ENCODE data around the gene SGCD.

SGCD gene

DNA sequence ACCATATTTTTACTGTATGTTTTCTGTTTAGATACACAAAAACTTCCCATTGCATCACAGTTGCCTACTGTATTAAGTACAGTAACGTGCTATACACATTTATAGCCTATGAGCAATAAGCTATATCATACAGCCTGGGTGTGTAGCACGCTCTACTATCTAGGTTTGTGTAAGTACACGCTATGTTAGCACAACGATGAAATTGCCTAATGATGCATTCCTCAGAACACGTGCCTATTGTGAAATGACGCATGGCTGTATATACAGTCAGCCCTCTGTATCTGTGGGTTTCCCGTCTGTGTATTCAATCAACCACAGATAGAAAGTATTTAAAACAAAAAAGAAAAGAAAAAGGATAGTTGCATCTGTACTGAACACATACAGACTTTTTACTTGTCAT is 64.2 kb downstream of the SGCD start:
- Histone ChIP-seq H3K4me3 (no peak overlapping the region), H3K27me3 (no peaks in the 10 kb centered on the region), H3K4me1 (peaks cover 0 to 35% (median 4%) of the 10 kb centered on the region in 4 donors), H3K36me3 (no peaks in the 10 kb centered on the region), H3K27ac (no peak overlapping the region), H3K9me3 (no peaks in the 10 kb centered on the region)
- no peak for DNase-seq
- no peak for TF ChIP-seq CTCF (IDR thresholded peaks at IDR 0.05)
- intact Hi-C loops (cut with DNase I; ENCODE audit: low total_unique reads) = no loop called here

- Histone ChIP-seq H3K36me3 (no peaks in the 10 kb centered on the region), H3K27me3 (no peaks in the 10 kb centered on the region), H3K27ac (peak overlapping the region in 1 of 2 donors; percentile 51), H3K4me3 (no peak overlapping the region), H3K9me3 (no peaks in the 10 kb centered on the region), H3K4me1 (peaks cover 0 to 44% (median 8%) of the 10 kb centered on the region in 4 donors)
- no peak for DNase-seq
- intact Hi-C loops (cut with DNase I; ENCODE audit: low total_unique reads) = no loop called here
- no peak for TF ChIP-seq CTCF (IDR thresholded peaks at IDR 0.05)
These were observed 67.0 kb downstream of the SGCD start for GRCh38 chr5:156393980-156394379.

DNA sequence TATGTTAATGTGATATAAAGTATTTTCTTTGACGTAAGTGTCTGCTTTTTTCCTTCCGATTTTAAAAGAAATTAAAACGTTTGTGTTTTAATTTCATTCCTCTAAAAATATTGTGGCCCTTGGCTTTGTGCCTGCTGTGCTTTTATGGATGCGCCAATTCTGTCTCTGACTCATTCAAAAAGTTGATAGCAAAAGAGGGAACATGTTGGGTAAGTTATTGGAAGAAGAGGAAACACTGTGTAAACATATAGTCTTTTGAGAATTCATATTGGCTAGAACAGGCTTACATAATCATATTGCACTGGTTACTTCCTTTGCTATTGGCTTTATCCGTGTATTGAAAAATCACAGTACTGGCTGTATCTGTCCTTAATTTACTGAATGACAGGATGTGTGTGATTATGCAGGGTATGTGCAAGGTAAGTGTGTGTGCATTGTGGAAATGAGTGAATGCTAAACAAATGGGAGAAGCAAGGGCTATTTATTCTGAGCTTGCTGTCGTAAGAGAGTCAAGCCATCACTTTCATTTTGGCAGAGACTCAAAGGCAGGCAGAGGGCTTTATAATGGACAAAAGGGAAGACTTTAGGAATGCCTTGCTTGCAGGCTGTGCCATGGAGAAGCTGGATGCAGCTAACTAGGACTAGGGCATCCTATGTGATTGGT is 67.8 kb downstream of the SGCD start:
- intact Hi-C loops (cut with DNase I; ENCODE audit: low total_unique reads) = no loop called here
- H3K4me1 ChIP-seq = peaks cover 0 to 48% (median 8%) of the 10 kb centered on the region in 4 donors
- no peak overlapping the region for H3K4me3 ChIP-seq
- no peaks in the 10 kb centered on the region for H3K27me3 ChIP-seq
- H3K27ac ChIP-seq = peak overlapping the region in 1 of 2 donors; percentile 51
- H3K36me3 ChIP-seq = no peaks in the 10 kb centered on the region
- peak in 1 of 2 donors; percentile 35 for DNase-seq
- no peak for TF ChIP-seq CTCF (IDR thresholded peaks at IDR 0.05)
- H3K9me3 ChIP-seq = no peaks in the 10 kb centered on the region

DNA sequence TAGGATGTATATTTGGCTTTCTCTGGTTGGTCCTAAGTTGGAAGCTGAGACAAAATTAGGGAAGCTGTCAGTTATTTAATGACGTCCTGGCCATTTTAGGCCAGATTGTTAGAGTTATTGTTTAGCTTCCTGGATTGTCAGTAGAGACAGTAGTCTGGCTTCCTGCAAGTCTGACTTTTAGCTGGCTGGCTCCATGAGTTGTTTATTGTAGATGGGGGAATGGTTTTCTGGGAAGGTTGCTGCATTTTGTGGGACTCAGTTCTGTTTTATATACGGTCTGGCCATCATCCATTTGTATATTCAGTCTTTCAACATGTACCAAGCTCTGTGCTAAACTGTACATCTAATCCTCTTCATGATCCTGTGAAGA is 68.3 kb downstream of the SGCD start:
- no peak for DNase-seq
- H3K27me3 ChIP-seq = no peaks in the 10 kb centered on the region
- H3K27ac ChIP-seq = peak overlapping the region in 1 of 2 donors; percentile 51
- no peak overlapping the region for H3K4me3 ChIP-seq
- no peaks in the 10 kb centered on the region for H3K9me3 ChIP-seq
- intact Hi-C loops (cut with DNase I; ENCODE audit: low total_unique reads) = no loop called here
- H3K36me3 ChIP-seq = no peaks in the 10 kb centered on the region
- H3K4me1 ChIP-seq = peaks cover 0 to 53% (median 8%) of the 10 kb centered on the region in 4 donors
- no peak for TF ChIP-seq CTCF (IDR thresholded peaks at IDR 0.05)

DNA sequence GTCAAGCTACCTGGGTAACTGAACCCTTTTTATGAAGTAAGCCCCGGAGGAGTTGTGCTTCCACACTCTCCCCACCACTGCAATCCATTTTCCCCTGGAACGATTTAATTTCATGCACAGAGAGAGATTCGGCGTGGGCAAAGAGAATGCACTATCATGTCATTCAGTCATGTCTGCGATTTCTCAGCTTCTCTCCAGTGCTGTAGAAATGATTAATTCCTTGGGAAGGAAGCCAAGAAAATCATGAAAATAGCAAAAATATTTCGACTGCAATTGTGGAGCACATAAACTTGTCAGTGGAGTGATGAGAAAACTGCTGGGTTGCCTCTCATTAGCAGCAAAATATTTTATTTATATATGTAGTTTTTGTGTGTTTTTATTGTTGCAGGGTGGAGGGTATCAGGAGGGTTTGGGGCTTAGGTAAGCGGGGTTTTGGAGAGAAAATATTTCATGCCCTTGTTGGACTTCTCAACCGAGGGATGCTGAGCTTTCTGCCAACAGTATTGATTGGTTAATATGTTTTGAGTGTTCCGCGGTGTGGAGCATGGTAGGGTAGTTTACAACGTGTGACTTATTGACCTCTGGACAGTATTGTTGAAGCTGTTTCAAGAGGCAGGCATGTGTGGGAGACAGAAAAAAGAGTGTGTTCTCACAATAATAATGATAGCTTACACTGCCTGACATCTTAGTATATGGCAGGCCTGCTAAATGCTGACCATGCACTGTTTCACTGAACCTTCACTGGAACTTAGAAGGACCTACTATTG is 69.3 kb downstream of the SGCD start:
- H3K9me3 ChIP-seq = no peaks in the 10 kb centered on the region
- H3K4me3 ChIP-seq = no peak overlapping the region
- no peak for TF ChIP-seq CTCF (IDR thresholded peaks at IDR 0.05)
- H3K27me3 ChIP-seq = no peaks in the 10 kb centered on the region
- H3K4me1 ChIP-seq = peaks cover 0 to 53% (median 8%) of the 10 kb centered on the region in 4 donors
- intact Hi-C loops (cut with DNase I; ENCODE audit: low total_unique reads) = no loop called here
- no peak for DNase-seq
- H3K36me3 ChIP-seq = no peaks in the 10 kb centered on the region
- H3K27ac ChIP-seq = peak overlapping the region in 1 of 2 donors; percentile 51

Data from tibial artery (tissue), 4 donors.